ENCODE results near the gene ATP13A2. TPM values are rescaled to one million over a fixed set of nuclear protein-coding genes. Genes with fewer than 3 reads are reported as not detected.
"Not testable (repeated sequence)": the region's sequence is repeated elsewhere in the genome, so short reads cannot be mapped to it uniquely, and the experiment has no call there.

Gene ATP13A2
- total RNA-seq, 3 donors from 2014 or later (not counting 1 experiment from before 2014, with no cell fraction given) = 38.7 to 53.6 (median 42.8) TPM

GRCh38 chr1:16938351-16939321 lies 73.1 kb downstream of the ATP13A2 start:
- Histone ChIP-seq H3K27me3 (ENCODE audit: control insufficient read depth, insufficient read depth, low read length) (no peaks in the 10 kb centered on the region), H3K36me3 (ENCODE audit: control insufficient read depth, insufficient read depth, low read length) (peaks cover 4% of the 10 kb centered on the region), H3K4me1 (ENCODE audit: control insufficient read depth, insufficient read depth, low read length) (no peaks in the 10 kb centered on the region), H3K9me3 (ENCODE audit: control insufficient read depth, insufficient read depth, low read length) (no peaks in the 10 kb centered on the region), H3K4me3 (ENCODE audit: low read length) (no peak overlapping the region), H3K27ac (ENCODE audit: low read length) (no peak overlapping the region)
- no peak overlapping the region for H3K27ac Mint-ChIP-seq
- ATAC-seq = no peak
- 95% methylated on average over 51 of the region's 51 CpGs for WGBS (ENCODE audit: insufficient coverage)
- intact Hi-C loops (cut with micrococcal nuclease) = no loop called here
- no peak overlapping the region for H3K4me3 Mint-ChIP-seq
- no peaks in the 10 kb centered on the region for H3K9me3 Mint-ChIP-seq
- no peaks in the 10 kb centered on the region for H3K36me3 Mint-ChIP-seq
- no peak for TF ChIP-seq CTCF (IDR thresholded peaks at IDR 0.05)
- no peak for DNase-seq
- no peaks in the 10 kb centered on the region for H3K4me1 Mint-ChIP-seq
- H3K27me3 Mint-ChIP-seq (ENCODE audit: low read depth in 2 of 2) = no peaks in the 10 kb centered on the region

- DNase-seq; H3K36me3 ChIP-seq (ENCODE audit: control insufficient read depth, insufficient read depth, low read length); H3K4me3 ChIP-seq (ENCODE audit: low read length); H3K4me1 Mint-ChIP-seq; H3K4me1 ChIP-seq (ENCODE audit: control insufficient read depth, insufficient read depth, low read length); H3K36me3 Mint-ChIP-seq; ATAC-seq; intact Hi-C loops (cut with micrococcal nuclease); H3K9me3 ChIP-seq (ENCODE audit: control insufficient read depth, insufficient read depth, low read length); H3K9me3 Mint-ChIP-seq; H3K27me3 Mint-ChIP-seq (ENCODE audit: low read depth in 2 of 2); H3K4me3 Mint-ChIP-seq; H3K27me3 ChIP-seq (ENCODE audit: control insufficient read depth, insufficient read depth, low read length); H3K27ac Mint-ChIP-seq; H3K27ac ChIP-seq (ENCODE audit: low read length): not testable (repeated sequence)
- 95% methylated on average over 16 of the region's 16 CpGs for whole genome bisulfite sequencing (ENCODE audit: insufficient coverage)
These were observed 75.1 kb downstream of the ATP13A2 start for GRCh38 chr1:16936580-16936979.

Other genes with a start within 250 kb of the ATP13A2 start
- gene RNU1-2, start 115.9 kb downstream of the ATP13A2 start, total RNA-seq = 1,000 to 10,000 TPM; 2,937 to 3,261 (median 3,038) TPM
- gene CROCC, start 90.0 kb downstream of the ATP13A2 start, total RNA-seq = 10 to 100 TPM; 51.7 to 62.9 (median 59.1) TPM
- gene MFAP2, start 31.3 kb downstream of the ATP13A2 start, total RNA-seq = under 1 TPM in 1 of 3 donors, not detected in 2; 0.15 TPM
- 10 to 100 TPM; 56.8 to 62.6 (median 59.5) TPM for gene SDHB, start 42.1 kb upstream of the ATP13A2 start, total RNA-seq
- gene PADI2, start 107.5 kb upstream of the ATP13A2 start, total RNA-seq = 1 to 10 TPM in 1 of 3 donors, under 1 TPM in 2; 0.56 to 2.5 (median 0.88) TPM
- gene PADI1, start 193.2 kb upstream of the ATP13A2 start, total RNA-seq = not detected
- not detected for gene PADI3, start 237.2 kb upstream of the ATP13A2 start, total RNA-seq

Data from natural killer cell (primary cell).